Kidney (tissue), 14 donors: Measurements from ENCODE around the gene IRX4. TPM values are rescaled to one million over a fixed set of nuclear protein-coding genes. Genes with fewer than 3 reads are reported as not detected.

ENCODE experiments used
- DNase-seq, 5 donors: peaks; one replicate each; pipeline ENCODE4 v3.0.0-alpha.2; 2013 to 2020
- FAIRE-seq: peaks from 2 replicates; lab custom pipeline; 2012; peaks lifted over from hg19 to GRCh38; lab: Jason Lieb, UNC
- H3K27ac ChIP-seq, 2 donors: one replicate each; pipeline ENCODE4 v1.7.0; 2013; ENCODE audit warnings: low read depth in 2 of 2, low read length in 2 of 2, inconsistent platforms in 1 of 2
- H3K27me3 ChIP-seq: one replicate; pipeline ENCODE4 v1.7.1; 2013; ENCODE audit warnings: low read length, inconsistent platforms; ENCODE audit not compliant: control insufficient read depth, insufficient read depth
- H3K36me3 ChIP-seq, 3 donors: one replicate each; pipeline versions ENCODE4 v1.7.0 to v1.7.1; 2013; ENCODE audit warnings: low read length in 3 of 3, control low read depth in 1 of 3, inconsistent platforms in 1 of 3; ENCODE audit not compliant: insufficient read depth in 3 of 3, control insufficient read depth in 2 of 3
- H3K4me1 ChIP-seq, 3 donors: one replicate each; pipeline versions ENCODE4 v1.7.0 to v1.7.1; 2013; ENCODE audit warnings: low read length in 3 of 3, inconsistent platforms in 1 of 3, low read depth in 1 of 3; ENCODE audit not compliant: control insufficient read depth in 2 of 3, insufficient read depth in 2 of 3
- H3K4me3 ChIP-seq, 3 donors: one replicate each; pipeline versions ENCODE4 v1.7.0 to v1.8.1; 2013; ENCODE audit warnings: low read length in 3 of 3, control low read depth in 1 of 3, inconsistent platforms in 1 of 3
- H3K9ac ChIP-seq, 3 donors: one replicate each; pipeline versions ENCODE4 v1.7.0 to v1.7.1; 2013; ENCODE audit warnings: low read length in 3 of 3, control low read depth in 1 of 3, inconsistent platforms in 1 of 3
- H3K9me3 ChIP-seq, 3 donors: one replicate each; pipeline versions ENCODE4 v1.7.0 to v1.7.1; 2013; ENCODE audit warnings: low read length in 3 of 3, control low read depth in 1 of 3, inconsistent platforms in 1 of 3; ENCODE audit not compliant: control insufficient read depth in 2 of 3, insufficient read depth in 1 of 3
- CTCF ChIP-seq: IDR thresholded peaks from 3 replicates; pipeline ENCODE4 v1.5.1; 2012; ENCODE audit warnings: mild to moderate bottlenecking, moderate library complexity, borderline replicate concordance; ENCODE audit not compliant: insufficient read depth; ENCODE audit errors: extremely low read depth
- intact Hi-C: fragments of 100-400 bp; cut with DNase I; formaldehyde crosslinking; loops from one replicate; pipeline ENCODE4 v1.11.1; 2022
- polyA plus RNA-seq: library from polyadenylated mRNA; stranded (reverse); fragments of 350-450 nt; fragmentation: Illumina TruSeq; extraction: RNeasy Lipid Tissue Mini Kit (QIAGEN cat#74804); gene quantifications from one replicate; pipeline ENCODE4 v1.2.3, GENCODE V29; 2014; ENCODE audit warnings: low read depth, low replicate concordance; ENCODE audit not compliant: insufficient read depth
- total RNA-seq: library from RNA; stranded (reverse); fragmentation: NEBNext Ultra II Directional; extraction: Animal tissue kit (Norgen Biotek cat#: 25700); gene quantifications from one replicate; pipeline ENCODE4 v1.2.1, GENCODE V29; 2021
- donor health status: control.
- donor health status: control.
- donor health status: control.
- donor health status: control.
- donor health status: control.
- donor health status: DM: yes; HTN: yes; CAD: no.
- donor health status: Normal renal cell carcinoma (clear cell type).

IRX4 gene
- total and polyA plus RNA-seq, 2 donors from 2014 or later, result not detected

GRCh38 chr5:1915316-1915715 is 32.6 kb upstream of the IRX4 start:
- no peaks in the 10 kb centered on the region for H3K4me1 ChIP-seq
- no peaks in the 10 kb centered on the region for H3K36me3 ChIP-seq
- intact Hi-C loops, result no loop called here
- H3K9ac ChIP-seq, result no peak overlapping the region
- H3K27me3 ChIP-seq, result no peaks in the 10 kb centered on the region
- no peak for TF ChIP-seq CTCF
- FAIRE-seq, result no peak
- no peak overlapping the region for H3K27ac ChIP-seq
- DNase-seq, result peak in 1 of 5 donors; percentile 13
- peaks cover 0 to 9% (median 0%) of the 10 kb centered on the region in 3 donors for H3K9me3 ChIP-seq
- H3K4me3 ChIP-seq, result no peak overlapping the region

- Histone ChIP-seq H3K4me3 (no peak overlapping the region), H3K36me3 (no peaks in the 10 kb centered on the region), H3K27me3 (no peaks in the 10 kb centered on the region), H3K9me3 (peaks cover 0 to 9% (median 0%) of the 10 kb centered on the region in 3 donors), H3K4me1 (no peaks in the 10 kb centered on the region), H3K9ac (no peak overlapping the region), H3K27ac (no peak overlapping the region)
- TF ChIP-seq CTCF, result no peak
- DNase-seq, result no peak
- intact Hi-C loops, result no loop called here
- no peak for FAIRE-seq
These were observed 31.7 kb upstream of the IRX4 start for GRCh38 chr5:1914471-1914870.

GRCh38 chr5:1913578-1913977 is 30.9 kb upstream of the IRX4 start:
- Histone ChIP-seq H3K9ac (no peak overlapping the region), H3K36me3 (no peaks in the 10 kb centered on the region), H3K4me3 (no peak overlapping the region), H3K9me3 (peaks cover 0 to 9% (median 0%) of the 10 kb centered on the region in 3 donors), H3K4me1 (no peaks in the 10 kb centered on the region), H3K27me3 (no peaks in the 10 kb centered on the region), H3K27ac (no peak overlapping the region)
- intact Hi-C loops, result no loop called here
- no peak for FAIRE-seq
- DNase-seq, result peak in 1 of 5 donors; percentile 24
- TF ChIP-seq CTCF, result no peak
